Endothelial cell (in vitro differentiated cells): ENCODE results near the gene GPC3. TPM values are rescaled to one million over a fixed set of nuclear protein-coding genes. Genes with fewer than 3 reads are reported as not detected.

Experiments
- DNase-seq: peaks from one replicate; pipeline ENCODE4 v3.0.0; 2021; ENCODE audit warnings: low spot score
- H3K27ac Mint-ChIP-seq: one replicate; pipeline ENCODE4 v1.8.0; 2021; ENCODE audit warnings: mixed read lengths, inconsistent platforms; ENCODE audit not compliant: unreplicated experiment
- H3K27me3 Mint-ChIP-seq: one replicate; pipeline ENCODE4 v1.8.0; 2021; ENCODE audit warnings: mild to moderate bottlenecking, moderate library complexity, mixed read lengths, inconsistent platforms; ENCODE audit not compliant: unreplicated experiment
- H3K36me3 Mint-ChIP-seq: one replicate; pipeline ENCODE4 v1.8.0; 2021; ENCODE audit warnings: mild to moderate bottlenecking, low read depth, mixed read lengths, inconsistent platforms; ENCODE audit not compliant: unreplicated experiment
- H3K4me1 Mint-ChIP-seq: one replicate; pipeline ENCODE4 v1.8.0; 2021; ENCODE audit warnings: mild to moderate bottlenecking, mixed read lengths, inconsistent platforms; ENCODE audit not compliant: unreplicated experiment
- H3K4me3 Mint-ChIP-seq: one replicate; pipeline ENCODE4 v1.8.0; 2021; ENCODE audit warnings: mild to moderate bottlenecking, mixed read lengths, inconsistent platforms; ENCODE audit not compliant: unreplicated experiment
- H3K9me3 Mint-ChIP-seq: one replicate; pipeline ENCODE4 v1.8.0; 2021; ENCODE audit warnings: mixed read lengths, inconsistent platforms; ENCODE audit not compliant: unreplicated experiment
- total RNA-seq: library from RNA; stranded (reverse); fragmentation: NEBNext Ultra II Directional; extraction: Animal tissue kit (Norgen Biotek cat#: 25700); gene quantifications from one replicate; pipeline ENCODE4 v1.2.1, GENCODE V29; 2021; ENCODE audit not compliant: unreplicated experiment
- TF ChIP-seq, protein P1 (sequence below): fragments of 200-600 bp; sonication (generic); IDR thresholded peaks from one replicate; pipeline ENCODE4 v1.5.0; 2021; ENCODE audit warnings: antibody characterized with exemption; ENCODE audit not compliant: unreplicated experiment

Gene GPC3
- total RNA-seq, 1 donor from 2014 or later, result 4.7 TPM

- Mint-ChIP-seq H3K27ac (no peak overlapping the region), H3K4me1 (peaks cover 10% of the 10 kb centered on the region), H3K9me3 (no peaks in the 10 kb centered on the region), H3K36me3 (no peaks in the 10 kb centered on the region), H3K27me3 (peaks cover 1% of the 10 kb centered on the region), H3K4me3 (no peak overlapping the region)
- peak; percentile 56 for DNase-seq
- TF ChIP-seq, protein P1, sequence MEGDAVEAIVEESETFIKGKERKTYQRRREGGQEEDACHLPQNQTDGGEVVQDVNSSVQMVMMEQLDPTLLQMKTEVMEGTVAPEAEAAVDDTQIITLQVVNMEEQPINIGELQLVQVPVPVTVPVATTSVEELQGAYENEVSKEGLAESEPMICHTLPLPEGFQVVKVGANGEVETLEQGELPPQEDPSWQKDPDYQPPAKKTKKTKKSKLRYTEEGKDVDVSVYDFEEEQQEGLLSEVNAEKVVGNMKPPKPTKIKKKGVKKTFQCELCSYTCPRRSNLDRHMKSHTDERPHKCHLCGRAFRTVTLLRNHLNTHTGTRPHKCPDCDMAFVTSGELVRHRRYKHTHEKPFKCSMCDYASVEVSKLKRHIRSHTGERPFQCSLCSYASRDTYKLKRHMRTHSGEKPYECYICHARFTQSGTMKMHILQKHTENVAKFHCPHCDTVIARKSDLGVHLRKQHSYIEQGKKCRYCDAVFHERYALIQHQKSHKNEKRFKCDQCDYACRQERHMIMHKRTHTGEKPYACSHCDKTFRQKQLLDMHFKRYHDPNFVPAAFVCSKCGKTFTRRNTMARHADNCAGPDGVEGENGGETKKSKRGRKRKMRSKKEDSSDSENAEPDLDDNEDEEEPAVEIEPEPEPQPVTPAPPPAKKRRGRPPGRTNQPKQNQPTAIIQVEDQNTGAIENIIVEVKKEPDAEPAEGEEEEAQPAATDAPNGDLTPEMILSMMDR, result no peak
These were observed 63.5 kb downstream of the GPC3 start for GRCh38 chrX:133921764-133922389.

- peaks cover 10% of the 10 kb centered on the region for H3K4me1 Mint-ChIP-seq
- no peak overlapping the region for H3K27ac Mint-ChIP-seq
These were observed 64.3 kb downstream of the GPC3 start for GRCh38 chrX:133921086-133921485.

DNA sequence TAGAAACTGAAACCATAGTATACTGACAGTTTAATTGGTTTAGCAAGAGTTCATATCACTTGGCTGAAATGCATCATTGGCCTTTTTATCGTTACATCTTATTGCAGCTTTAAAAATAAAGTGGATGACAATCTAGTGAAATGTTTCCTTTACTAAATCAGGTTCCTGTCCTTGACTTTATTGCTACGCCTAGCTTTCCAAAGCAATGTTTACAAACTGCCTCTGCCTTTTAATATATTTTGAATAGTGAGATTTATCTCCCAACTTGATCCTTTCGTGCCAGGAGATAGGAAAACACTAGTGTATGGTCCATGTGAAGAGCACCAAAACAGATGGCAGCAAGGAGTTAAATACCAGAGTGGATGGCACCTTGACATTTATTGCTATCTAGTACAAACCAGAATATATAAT lies 67.0 kb downstream of the GPC3 start:
- Mint-ChIP-seq H3K4me3 (no peak overlapping the region), H3K27ac (no peak overlapping the region), H3K36me3 (no peaks in the 10 kb centered on the region), H3K4me1 (peaks cover 10% of the 10 kb centered on the region), H3K27me3 (peaks cover 1% of the 10 kb centered on the region), H3K9me3 (no peaks in the 10 kb centered on the region)
- no peak for DNase-seq
- TF ChIP-seq, protein P1, result no peak

More at GRCh38 chrX:133921086-133921485, 64.3 kb downstream of the GPC3 start:
- H3K27me3 Mint-ChIP-seq, result peaks cover 1% of the 10 kb centered on the region
- H3K4me3 Mint-ChIP-seq, result no peak overlapping the region
- no peaks in the 10 kb centered on the region for H3K36me3 Mint-ChIP-seq
- DNase-seq, result no peak
- no peaks in the 10 kb centered on the region for H3K9me3 Mint-ChIP-seq
- TF ChIP-seq, protein P1, result no peak

- Mint-ChIP-seq H3K27me3 (peaks cover 1% of the 10 kb centered on the region), H3K36me3 (no peaks in the 10 kb centered on the region), H3K4me3 (no peak overlapping the region), H3K9me3 (no peaks in the 10 kb centered on the region), H3K27ac (no peak overlapping the region), H3K4me1 (no peaks in the 10 kb centered on the region)
- DNase-seq, result no peak
- TF ChIP-seq, protein P1, result no peak
These were observed 68.2 kb downstream of the GPC3 start for GRCh38 chrX:133916984-133917722.
